Measurements from ENCODE around the gene C5orf58. TPM values are rescaled to one million over a fixed set of nuclear protein-coding genes. Genes with fewer than 3 reads are reported as not detected.

Gene C5orf58
- total and polyA plus RNA-seq, 9 of the 15 experiments (the other 6 are each of a cell fraction or from before 2014, with no cell fraction given), result 1.5 to 7.6 (median 5.3) TPM

- Histone ChIP-seq H2AFZ (ENCODE audit: low read depth, low read length) (no peak overlapping the region), H3K4me1 (replicated peaks in 1 of 2; ENCODE audit: control insufficient read depth in 2 of 2, insufficient read depth in 2 of 2, low read length in 2 of 2) (peaks cover 0 to 14% of the 10 kb centered on the region in 2 experiments; a peak in 3 of 5 replicates), H3K9me3 (replicated peaks; ENCODE audit: control insufficient read depth, insufficient read depth, low read depth, low read length) (no peaks in the 10 kb centered on the region), H3K36me3 (ENCODE audit: control insufficient read depth, insufficient read depth, low read length) (0 out of 3 replicates have a peak, but pooled peaks cover 5% of the 10 kb centered on the region), H3K4me3 (no peak overlapping the region), H3K4me2 (ENCODE audit: insufficient read depth, low read length) (no peak overlapping the region), H4K20me1 (replicated peaks; ENCODE audit: control insufficient read depth, insufficient read depth, low read length) (no peaks in the 10 kb centered on the region; the same call in 1 of the 2 replicates), H3K27ac (ENCODE audit: extremely low read depth, low read depth, low read length) (no peak overlapping the region), H3K9me1 (ENCODE audit: control insufficient read depth, insufficient read depth, low read length) (no peaks in the 10 kb centered on the region), H3K9ac (ENCODE audit: insufficient read depth in 1 of 2, low read depth in 2 of 2, low read length in 2 of 2) (no peak overlapping the region), H3K79me2 (ENCODE audit: control insufficient read depth, insufficient read depth, low read length) (peaks cover 13% of the 10 kb centered on the region), H3K27me3 (ENCODE audit: control insufficient read depth in 2 of 2, insufficient read depth in 2 of 2, low read length in 2 of 2) (no peaks in the 10 kb centered on the region)
- intact Hi-C loops (cut with micrococcal nuclease), result no loop called here
- in situ Hi-C loops (cut with MboI), result no loop called here
- POLR2A ChIA-PET, result interaction anchor here (1.1 kb wide), 1 partner anchor 9 kb away, joined by 3 read pairs; no protein-coding TSS in a partner anchor
- ATAC-seq, result no peak
- WGBS (ENCODE audit: insufficient coverage, low coverage, missing lambda C conversion rate), result 51% methylated on average over 3 of the region's 3 CpGs
- FAIRE-seq, result no peak
- BruUV-seq (replicated peaks), result no TSS peak
- TF ChIP-seq CBX8 (IDR thresholded peaks at IDR 0.05; ENCODE audit: borderline replicate concordance, extremely low read depth, low read depth, low read length, poor library complexity, severe bottlenecking), result no peak
- TF ChIP-seq TCF7L2 (IDR thresholded peaks at IDR 0.05; ENCODE audit: low read depth, low read length), result no peak
- no peak for TF ChIP-seq ZNF444 (CRISPR knock-in tag; IDR thresholded peaks at IDR 0.05)
- TF ChIP-seq FOXA1 (IDR thresholded peaks at IDR 0.05; ENCODE audit: borderline replicate concordance), result no peak
- DNase-seq (ENCODE audit: extremely low read depth in 1 of 4, low spot score in 3 of 4), result no peak
- CTCF ChIA-PET (ENCODE audit: low intra/inter-chr PET ratio), result no interaction called here
These were observed 57.7 kb downstream of the C5orf58 start for GRCh38 chr5:170290498-170290897.
